B cell (primary cell): ENCODE results near the gene RTN4.

Source experiments
- CTCF ChIP-seq: fragments of 200-600 bp; IDR thresholded peaks from one replicate; pipeline ENCODE4 v1.8.0; 2022; ENCODE audit warnings: antibody characterized with exemption, mild to moderate bottlenecking
- EZH2 ChIP-seq: IDR thresholded peaks from 2 replicates; pipeline ENCODE4 v1.6.1; 2012; ENCODE audit warnings: borderline replicate concordance, low read depth, mild to moderate bottlenecking, moderate library complexity, low read length; ENCODE audit not compliant: insufficient read depth, poor library complexity, severe bottlenecking

GRCh38 chr2:54965425-54965824 lies 84.8 kb downstream of the RTN4 start:
- no peak for TF ChIP-seq CTCF
- no peak for TF ChIP-seq EZH2
